Motor neuron (in vitro differentiated cells): Measurements from ENCODE around the gene ISCA2. TPM values are rescaled to one million over a fixed set of nuclear protein-coding genes. Genes with fewer than 3 reads are reported as not detected.

Experiments
- ATAC-seq, 8 experiments: fragments of 200-7000 bp; cut with Tn5 transposase; replicated peaks in 6 of 8; 2 replicates each; pipeline ENCODE4 v1.8.0; 2021; ENCODE audit warnings: mild to moderate bottlenecking in 8 of 8, moderate library complexity in 8 of 8
- H3K27ac ChIP-seq, 2 donors: fragments of 250-450 bp; sonication (Bioruptor Pico); 2 replicates each; pipeline ENCODE4 v1.9.0; 2021; ENCODE audit warnings: antibody characterized with exemption in 2 of 2, mild to moderate bottlenecking in 2 of 2, moderate library complexity in 1 of 2
- H3K4me1 ChIP-seq, 2 donors: fragments of 250-450 bp; sonication (Bioruptor Pico); replicated peaks in 1 of 2; 2 replicates each; pipeline ENCODE4 v1.6.1; 2021; ENCODE audit warnings: antibody characterized with exemption in 2 of 2, mild to moderate bottlenecking in 2 of 2, moderate library complexity in 1 of 2
- H3K4me3 ChIP-seq, 5 donors: fragments of 250-450 bp; sonication (Bioruptor Pico); 2 replicates each; pipeline ENCODE4 v1.9.0; 2021; ENCODE audit warnings: antibody characterized with exemption in 5 of 5, mild to moderate bottlenecking in 5 of 5, moderate library complexity in 4 of 5
- WGBS, 10 experiments: fragments of 450-650 bp; shearing (Covaris generic); methylation state at CpG; one replicate each; pipeline ENCODE4 v1.0.0; 2022; 5-methylcytosine and 5-hydroxymethylcytosine counted together
- in situ Hi-C, 9 experiments: fragments of 400-800 bp; cut with MboI; loops; one replicate each; pipeline ENCODE4 v1.15.0; 2021; ENCODE audit warnings: low sequenced_read_pairs in 9 of 9, low pct_unique_long_range_greater_than_20kb in 2 of 9; ENCODE audit not compliant: unreplicated experiment in 9 of 9
- total RNA-seq, 8 experiments: library from RNA; unstranded; fragments of 300-600 nt; gene quantifications; 2 replicates each; pipeline versions ENCODE4 v1.2.3 to v1.2.4, GENCODE V29; 2022

The ISCA2 gene
- total RNA-seq, 8 experiments from 2014 or later = 14.9 to 30.4 (median 18.9) TPM

GRCh38 chr14:74539503-74539902 lies 45.9 kb downstream of the ISCA2 start:
- H3K4me1 ChIP-seq = no peaks in the 10 kb centered on the region
- H3K4me3 ChIP-seq = no peak overlapping the region
- no peak for ATAC-seq
- no peak overlapping the region for H3K27ac ChIP-seq
- 69 to 95% (median 80%) methylated on average over 1 to 3 of the region's 4 CpGs; no CpG with 5 or more reads in 5 of the 10 experiments for WGBS, 10 experiments
- in situ Hi-C loops = no loop called here

GRCh38 chr14:74541225-74541624 lies 47.7 kb downstream of the ISCA2 start:
- no peak for ATAC-seq
- Histone ChIP-seq H3K4me1 (no peaks in the 10 kb centered on the region), H3K4me3 (no peak overlapping the region), H3K27ac (no peak overlapping the region)
- WGBS, 10 experiments = 67 to 100% (median 90%) methylated on average over 1 to 3 of the region's 3 CpGs; no CpG with 5 or more reads in 3 of the 10 experiments
- in situ Hi-C loops = no loop called here

GRCh38 chr14:74542056-74542685 lies 48.6 kb downstream of the ISCA2 start:
- WGBS, 10 experiments = 66 to 90% (median 80%) methylated on average over 1 to 8 of the region's 10 CpGs; no CpG with 5 or more reads in 5 of the 10 experiments
- Histone ChIP-seq H3K4me3 (no peak overlapping the region), H3K27ac (no peak overlapping the region), H3K4me1 (no peaks in the 10 kb centered on the region)
- in situ Hi-C loops = no loop called here
- no peak for ATAC-seq

- H3K27ac ChIP-seq = no peak overlapping the region
- no peak overlapping the region for H3K4me3 ChIP-seq
- ATAC-seq = no peak
- WGBS, 10 experiments = 40 to 93% (median 67%) methylated on average over 1 to 4 of the region's 5 CpGs; no CpG with 5 or more reads in 5 of the 10 experiments
- no peaks in the 10 kb centered on the region for H3K4me1 ChIP-seq
- in situ Hi-C loops = no loop called here
Observed at GRCh38 chr14:74543771-74544438, 50.3 kb downstream of the ISCA2 start.

GRCh38 chr14:74545386-74545785 lies 51.8 kb downstream of the ISCA2 start:
- Histone ChIP-seq H3K4me3 (no peak overlapping the region), H3K27ac (no peak overlapping the region), H3K4me1 (no peaks in the 10 kb centered on the region)
- no peak for ATAC-seq
- in situ Hi-C loops = no loop called here
- WGBS, 10 experiments = 73 to 100% (median 89%) methylated on average over 1 to 3 of the region's 4 CpGs; no CpG with 5 or more reads in 4 of the 10 experiments

GRCh38 chr14:74546416-74546815 lies 52.9 kb downstream of the ISCA2 start:
- peak in 4 of 8 experiments; percentile 22 to 94 (median 75) for ATAC-seq
- H3K4me1 ChIP-seq = no peaks in the 10 kb centered on the region
- H3K4me3 ChIP-seq = no peak overlapping the region
- 13 to 80% (median 47%) methylated on average over 1 to 4 of the region's 11 CpGs; no CpG with 5 or more reads in 6 of the 10 experiments for WGBS, 10 experiments
- in situ Hi-C loops = no loop called here
- no peak overlapping the region for H3K27ac ChIP-seq

Other genes starting within 250 kb of the ISCA2 start
- 10 to 100 TPM; 39.3 to 75.6 (median 58.0) TPM for gene ABCD4, start 190.8 kb upstream of the ISCA2 start, total RNA-seq
- under 1 TPM in 6 of 8 experiments, not detected in 2; 0.05 to 0.43 (median 0.24) TPM for gene VRTN, start 145.3 kb upstream of the ISCA2 start, total RNA-seq
- gene SYNDIG1L, start 67.6 kb upstream of the ISCA2 start, total RNA-seq = under 1 TPM in 5 of 8 experiments, not detected in 3; 0.17 to 0.71 (median 0.33) TPM
- gene NPC2, start 460 bp upstream of the ISCA2 start, total RNA-seq = 100 to 1,000 TPM in 2 of 8 experiments, 10 to 100 TPM in 6; 37.5 to 219 (median 56.2) TPM
- gene LTBP2, start 118.5 kb downstream of the ISCA2 start, total RNA-seq = 10 to 100 TPM in 1 of 8 experiments, 1 to 10 TPM in 5, under 1 TPM in 2; 0.46 to 27.0 (median 1.2) TPM
- 10 to 100 TPM; 22.1 to 39.9 (median 29.0) TPM for gene AREL1, start 219.3 kb downstream of the ISCA2 start, total RNA-seq
- gene FCF1, start 219.4 kb downstream of the ISCA2 start, total RNA-seq = 10 to 100 TPM; 21.9 to 66.7 (median 43.3) TPM